H1 (cell line): Measurements from ENCODE around the gene CDC42BPB. TPM values are rescaled to one million over a fixed set of nuclear protein-coding genes. Genes with fewer than 3 reads are reported as not detected.

Experiments used
- CTCF ChIA-PET: fragments of 300-600 bp; sonication (Branson Sonifier 250); formaldehyde crosslinking; loops from one replicate; lab custom pipeline; 2021; ENCODE audit not compliant: partially characterized antibody; lab: Charles Lee
- POLR2A ChIA-PET: fragments of 300-600 bp; sonication (Branson Sonifier 250); formaldehyde crosslinking; loops from one replicate; lab custom pipeline; 2021; ENCODE audit warnings: inconsistent platforms; ENCODE audit not compliant: partially characterized antibody; lab: Charles Lee
- DNase-seq, 2 experiments: peaks; one replicate each; pipeline versions ENCODE4 v3.0.0 to v3.0.0-alpha.2; 2010 to 2022; ENCODE audit warnings: low spot score in 2 of 2, low read depth in 1 of 2, mixed read lengths in 1 of 2
- FAIRE-seq: peaks from 2 replicates; lab custom pipeline; 2011; peaks lifted over from hg19 to GRCh38; lab: Jason Lieb, UNC
- H2AFZ ChIP-seq: 2 replicates; pipeline ENCODE4 v1.8.1; 2012; ENCODE audit warnings: low read length, inconsistent platforms
- H2AK5ac ChIP-seq: 2 replicates; pipeline ENCODE4 v1.6.1; 2013; ENCODE audit warnings: low read depth, low read length
- H2BK120ac ChIP-seq: replicated peaks from 2 replicates; pipeline ENCODE3; 2013; ENCODE audit warnings: low read depth, low read length, inconsistent platforms
- H2BK12ac ChIP-seq: 2 replicates; pipeline ENCODE4 v1.6.1; 2013; ENCODE audit warnings: low read depth, low read length
- H2BK15ac ChIP-seq: 2 replicates; pipeline ENCODE4 v1.6.1; 2013; ENCODE audit warnings: low read length
- H2BK20ac ChIP-seq: 2 replicates; pipeline ENCODE4 v1.6.1; 2013; ENCODE audit warnings: low read length
- H2BK5ac ChIP-seq: 2 replicates; pipeline ENCODE4 v1.6.1; 2013; ENCODE audit warnings: low read depth, low read length
- H3K14ac ChIP-seq: 2 replicates; pipeline ENCODE4 v1.6.1; 2013; ENCODE audit warnings: inconsistent platforms; ENCODE audit not compliant: insufficient read length
- H3K18ac ChIP-seq: 2 replicates; pipeline ENCODE4 v1.6.1; 2013; ENCODE audit warnings: low read length; ENCODE audit errors: extremely low read depth
- H3K23ac ChIP-seq: 2 replicates; pipeline ENCODE4 v1.6.1; 2013; ENCODE audit warnings: inconsistent platforms; ENCODE audit not compliant: insufficient read length
- H3K23me2 ChIP-seq: 2 replicates; pipeline ENCODE4 v1.6.1; 2013; ENCODE audit warnings: low read depth, low read length
- H3K27ac ChIP-seq: 2 replicates; pipeline ENCODE4 v1.6.1; 2011; ENCODE audit warnings: low read depth, low read length, inconsistent platforms
- H3K27me3 ChIP-seq, 4 experiments: replicated peaks in 1 of 4; 1 replicate in 1 of 4; 2 replicates in 3 of 4; pipeline versions ENCODE4 v1.6.1 to v1.8.1; 2011 to 2013; ENCODE audit warnings: low read length in 3 of 4, mild to moderate bottlenecking in 3 of 4, inconsistent platforms in 2 of 4, mixed read lengths in 2 of 4, moderate library complexity in 1 of 4; ENCODE audit not compliant: control insufficient read depth in 3 of 4, insufficient read depth in 3 of 4; ENCODE audit errors: extremely low read depth in 1 of 4
- H3K36me3 ChIP-seq, 4 experiments: 2 replicates each; pipeline versions ENCODE4 v1.6.1 to v1.8.1; 2011 to 2013; ENCODE audit warnings: mild to moderate bottlenecking in 4 of 4, low read length in 3 of 4, moderate library complexity in 2 of 4, control low read depth in 1 of 4, inconsistent platforms in 1 of 4; ENCODE audit not compliant: insufficient read depth in 4 of 4, control insufficient read depth in 2 of 4
- H3K4ac ChIP-seq: replicated peaks from 2 replicates; pipeline ENCODE3; 2013; ENCODE audit warnings: low read length, low read depth, mixed read lengths, inconsistent platforms; ENCODE audit not compliant: insufficient read length
- H3K4me1 ChIP-seq, 4 experiments: replicated peaks in 1 of 4; 1 replicate in 1 of 4; 2 replicates in 3 of 4; pipeline versions ENCODE4 v1.6.1 to v1.8.1; 2011 to 2013; ENCODE audit warnings: low read length in 3 of 4, inconsistent platforms in 2 of 4, mixed read lengths in 1 of 4; ENCODE audit not compliant: insufficient read depth in 4 of 4, control insufficient read depth in 3 of 4
- H3K4me2 ChIP-seq, 2 experiments: 2 replicates each; pipeline versions ENCODE4 v1.6.1 to v1.8.1; 2011 to 2013; ENCODE audit warnings: low read depth in 2 of 2, low read length in 2 of 2, control low read depth in 1 of 2, inconsistent platforms in 1 of 2, mild to moderate bottlenecking in 1 of 2; ENCODE audit not compliant: insufficient read depth in 1 of 2
- H3K4me3 ChIP-seq, 4 experiments: fragments of 200-600, 300-600 bp in 1 of 4; sonication (generic), shearing (Covaris generic), sonication (Bioruptor Twin) in 1 of 4; 2 replicates each; pipeline versions ENCODE4 v1.5.1 to v1.8.1; 2011 to 2016; ENCODE audit warnings: low read length in 4 of 4, low read depth in 3 of 4, control low read depth in 2 of 4, inconsistent platforms in 2 of 4, mild to moderate bottlenecking in 2 of 4, mixed read lengths in 1 of 4, moderate library complexity in 1 of 4; ENCODE audit not compliant: insufficient read depth in 2 of 4; ENCODE audit errors: extremely low read depth in 1 of 4
- H3K56ac ChIP-seq: replicated peaks from 2 replicates; pipeline ENCODE3; 2013; ENCODE audit warnings: low read depth, mild to moderate bottlenecking, mixed read lengths, low read length, inconsistent platforms; ENCODE audit not compliant: insufficient read length
- H3K79me1 ChIP-seq: 2 replicates; pipeline ENCODE4 v1.6.1; 2013; ENCODE audit warnings: low read depth, low read length, control low read depth
- H3K79me2 ChIP-seq, 2 experiments: 2 replicates each; pipeline versions ENCODE4 v1.6.1 to v1.8.1; 2012 to 2013; ENCODE audit warnings: low read length in 2 of 2, mild to moderate bottlenecking in 2 of 2, inconsistent platforms in 1 of 2; ENCODE audit not compliant: insufficient read depth in 2 of 2, control insufficient read depth in 1 of 2
- H3K9ac ChIP-seq, 4 experiments: replicated peaks in 1 of 4; 1 replicate in 1 of 4; 2 replicates in 3 of 4; pipeline versions ENCODE4 v1.6.1 to v1.8.1; 2011 to 2013; ENCODE audit warnings: low read depth in 3 of 4, low read length in 3 of 4, control low read depth in 2 of 4, mild to moderate bottlenecking in 2 of 4, moderate library complexity in 2 of 4, inconsistent platforms in 1 of 4; ENCODE audit errors: extremely low read depth in 1 of 4
- H3K9me3 ChIP-seq, 2 experiments: 2 replicates each; pipeline versions ENCODE4 v1.6.1 to v1.8.1; 2012 to 2013; ENCODE audit warnings: mild to moderate bottlenecking in 2 of 2, moderate library complexity in 2 of 2, control low read depth in 1 of 2, inconsistent platforms in 1 of 2, low read depth in 1 of 2, low read length in 1 of 2, mixed read lengths in 1 of 2; ENCODE audit not compliant: insufficient read depth in 2 of 2
- H4K20me1 ChIP-seq, 2 experiments: replicated peaks in 1 of 2; 2 replicates each; pipeline versions ENCODE3 to v1.8.1; 2011 to 2013; ENCODE audit warnings: inconsistent platforms in 2 of 2, low read length in 2 of 2, mild to moderate bottlenecking in 1 of 2; ENCODE audit not compliant: insufficient read depth in 2 of 2, control insufficient read depth in 1 of 2
- H4K5ac ChIP-seq: 2 replicates; pipeline ENCODE4 v1.6.1; 2013; ENCODE audit warnings: low read length, low read depth, mixed read lengths, inconsistent platforms; ENCODE audit not compliant: insufficient read length
- H4K8ac ChIP-seq: 2 replicates; pipeline ENCODE4 v1.8.0; 2013; ENCODE audit warnings: mild to moderate bottlenecking, moderate library complexity, low read length, inconsistent platforms; ENCODE audit not compliant: insufficient read depth; ENCODE audit errors: extremely low read depth
- H4K91ac ChIP-seq: replicated peaks from 2 replicates; pipeline ENCODE3; 2013; ENCODE audit warnings: low read length, mixed read lengths, inconsistent platforms; ENCODE audit not compliant: insufficient read length
- BACH1 ChIP-seq: IDR thresholded peaks from 2 replicates; pipeline ENCODE4 v1.6.1; 2012; ENCODE audit warnings: low read length, improper control_type of control experiment
- CHD2 ChIP-seq: IDR thresholded peaks from 2 replicates; pipeline ENCODE4 v1.6.1; 2012; ENCODE audit warnings: low read length, improper control_type of control experiment
- CTBP2 ChIP-seq: IDR thresholded peaks from 2 replicates; pipeline ENCODE4 v1.7.0; 2011; ENCODE audit warnings: borderline replicate concordance, mild to moderate bottlenecking, moderate library complexity, mixed read lengths, low read length; ENCODE audit not compliant: insufficient read depth, insufficient read length
- E2F6 ChIP-seq: IDR thresholded peaks from 2 replicates; pipeline ENCODE4 v1.6.1; 2012; ENCODE audit warnings: inconsistent platforms
- HDAC2 ChIP-seq, 2 experiments: fragments of 300-600 bp in 1 of 2; sonication (generic) in 1 of 2; IDR thresholded peaks; 2 replicates each; pipeline ENCODE4 v1.6.1; 2011 to 2012; ENCODE audit warnings: low read depth in 2 of 2, low read length in 2 of 2, mild to moderate bottlenecking in 2 of 2, moderate library complexity in 2 of 2, borderline replicate concordance in 1 of 2, inconsistent platforms in 1 of 2
- KDM4A ChIP-seq: IDR thresholded peaks from one replicate; pipeline ENCODE4 v1.7.1; 2012; ENCODE audit warnings: low read depth, mild to moderate bottlenecking, moderate library complexity, low read length, inconsistent platforms; ENCODE audit not compliant: severe bottlenecking
- PHF8 ChIP-seq: fragments of 200-600 bp; sonication (generic); conservative IDR thresholded peaks from 2 replicates; pipeline ENCODE4 v1.7.1; 2012; ENCODE audit warnings: low read depth, mild to moderate bottlenecking, inconsistent platforms, low read length, moderate library complexity
- POLR2AphosphoS5 ChIP-seq: IDR thresholded peaks from 2 replicates; pipeline ENCODE4 v1.6.1; 2011; ENCODE audit warnings: low read depth, low read length
- POU5F1 ChIP-seq: IDR thresholded peaks from 2 replicates; pipeline ENCODE4 v1.6.1; 2011; ENCODE audit warnings: low read depth, mild to moderate bottlenecking, low read length, moderate library complexity
- TBP ChIP-seq: IDR thresholded peaks from 2 replicates; pipeline ENCODE4 v1.6.1; 2011; ENCODE audit warnings: low read depth, low read length, improper control_type of control experiment
- WGBS, 2 experiments: shearing (Covaris generic) in 1 of 2; methylation state at CpG; one replicate each; pipeline versions ENCODE4 v1.1.6 to v1.1.7; 2013 to 2015; ENCODE audit warnings: low lambda C conversion rate in 2 of 2, mixed read lengths in 2 of 2, inconsistent platforms in 1 of 2, low coverage in 1 of 2, missing lambda C conversion rate in 1 of 2; ENCODE audit not compliant: insufficient replicate concordance in 2 of 2, insufficient coverage in 1 of 2, insufficient read length in 1 of 2; ENCODE audit errors: extremely low coverage in 1 of 2, missing lambda C conversion rate in 1 of 2; 5-methylcytosine and 5-hydroxymethylcytosine counted together
- polyA plus RNA-seq, 7 experiments: library from polyadenylated mRNA; depleted of rRNA in 3 of 7; stranded (reverse) in 5 of 7; unstranded in 2 of 7; fragments of >200 nt in 5 of 7; fragments of 200-250 nt in 2 of 7; gene quantifications; 1 replicate in 5 of 7; 2 replicates in 1 of 7; 4 replicates in 1 of 7; pipeline versions ENCODE4 v1.2.1 to v1.2.3, GENCODE V29; 2011 to 2013; ENCODE audit warnings: missing spikeins in 2 of 7, mixed read lengths in 2 of 7
- total RNA-seq: library from RNA; stranded (reverse); fragmentation: NEBNext Ultra II Directional; extraction: Animal tissue kit (Norgen Biotek cat#: 25700); gene quantifications from 2 replicates; pipeline ENCODE4 v1.2.1, GENCODE V29; 2021

Gene CDC42BPB
- total and polyA plus RNA-seq, 2 of the 8 experiments (the other 6 are each of a cell fraction or from before 2014, with no cell fraction given): 51.2 to 88.2 TPM

GRCh38 chr14:103086771-103087342 lies 29.5 kb upstream of the CDC42BPB start:
- H3K23me2 ChIP-seq: peaks cover 17% of the 10 kb centered on the region; the same call in 1 of the 2 replicates

More at GRCh38 chr14:103086771-103087342, 29.5 kb upstream of the CDC42BPB start:
- no peak overlapping the region for H3K4me2 ChIP-seq
- no peaks in the 10 kb centered on the region for H3K9me3 ChIP-seq
- H3K4ac ChIP-seq: no peak overlapping the region
- no peak overlapping the region for H2AFZ ChIP-seq
- peaks cover 0 to 8% of the 10 kb centered on the region in 2 experiments for H4K20me1 ChIP-seq
- no peak overlapping the region for H2AK5ac ChIP-seq
- H2BK12ac ChIP-seq: 0 out of 2 replicates have a peak overlapping the region, but pooled peaks have one; percentile 17
- H3K79me1 ChIP-seq: no peaks in the 10 kb centered on the region
- H3K79me2 ChIP-seq: no peaks in the 10 kb centered on the region
- peaks cover 3 to 26% (median 22%) of the 10 kb centered on the region in 4 experiments for H3K27me3 ChIP-seq
- H3K56ac ChIP-seq: no peak overlapping the region
- no peak overlapping the region for H3K23ac ChIP-seq
- H3K36me3 ChIP-seq: no peaks in the 10 kb centered on the region
- H4K8ac ChIP-seq: no peak overlapping the region
- no peak overlapping the region for H3K18ac ChIP-seq
- H2BK15ac ChIP-seq: no peak overlapping the region
- no peak overlapping the region for H3K14ac ChIP-seq
- FAIRE-seq: no peak
- ChIA-PET CTCF (interaction anchor here (0.6 to 5.2 kb wide), 15 partner anchors 9 to 205 kb away, joined by 3 to 43 read pairs (median 4); no protein-coding TSS in a partner anchor), POLR2A (no interaction called here)
- no peak overlapping the region for H2BK20ac ChIP-seq
- TF ChIP-seq PHF8 (no peak), CHD2 (no peak), POU5F1 (no peak), TBP (no peak), E2F6 (no peak), CTBP2 (no peak), BACH1 (no peak), HDAC2 (IDR thresholded peaks at IDR 0.05; ENCODE audit: borderline replicate concordance in 1 of 2, low read depth in 2 of 2, low read length in 2 of 2) (no peak), POLR2AphosphoS5 (no peak), KDM4A (no peak)
- TF ChIP-seq, all 59 proteins: peak for 0
- Histone ChIP-seq H4K5ac (no peak overlapping the region), H3K9ac (no peak overlapping the region), H2BK120ac (no peak overlapping the region), H3K4me3 (no peak overlapping the region), H4K91ac (no peak overlapping the region), H3K4me1 (peaks cover 2 to 13% (median 4%) of the 10 kb centered on the region in 4 experiments; a peak in 6 of 7 replicates), H3K27ac (no peak overlapping the region), H2BK5ac (no peak overlapping the region)
- 85% methylated on average over 8 of the region's 8 CpGs; no CpG with 5 or more reads in 1 of the 2 experiments for WGBS, 2 experiments
- DNase-seq: no peak
